GM23338 (cell line): ENCODE data around the gene UTP18. TPM values are rescaled to one million over a fixed set of nuclear protein-coding genes. Genes with fewer than 3 reads are reported as not detected.

ENCODE experiments used
- ATAC-seq: fragments of 200-7000 bp; cut with Tn5 transposase; 3 replicates; pipeline ENCODE4 v1.9.1; 2020
- DNase-seq: peaks from one replicate; pipeline ENCODE4 v3.0.0-alpha.2; 2015; ENCODE audit warnings: low spot score
- H2AFZ ChIP-seq: fragments of 200-600 bp; sonication (generic); 2 replicates; pipeline ENCODE4 v1.8.0; 2016; ENCODE audit warnings: antibody characterized with exemption, mild to moderate bottlenecking, moderate library complexity
- H3F3A ChIP-seq: fragments of 200-600 bp; sonication (generic); replicated peaks from 2 replicates; pipeline ENCODE4 v1.8.0; 2017; ENCODE audit warnings: antibody characterized with exemption, mixed run types, low read depth
- H3K27ac ChIP-seq: fragments of 200-600 bp; sonication (generic); 2 replicates; pipeline ENCODE4 v1.6.1; 2016; ENCODE audit warnings: low read depth
- H3K27me3 ChIP-seq: fragments of 200-600 bp; sonication (generic); 2 replicates; pipeline ENCODE4 v1.8.0; 2016; ENCODE audit warnings: mild to moderate bottlenecking, mixed run types, moderate library complexity; ENCODE audit not compliant: insufficient read depth
- H3K36me3 ChIP-seq: fragments of 200-600 bp; sonication (generic); 2 replicates; pipeline ENCODE4 v1.8.0; 2016; ENCODE audit warnings: mild to moderate bottlenecking; ENCODE audit not compliant: insufficient read depth
- H3K4me1 ChIP-seq: fragments of 200-600 bp; sonication (generic); 2 replicates; pipeline ENCODE4 v1.8.0; 2016; ENCODE audit warnings: mild to moderate bottlenecking, moderate library complexity; ENCODE audit not compliant: insufficient read depth
- H3K4me2 ChIP-seq: fragments of 200-600 bp; sonication (generic); 2 replicates; pipeline ENCODE4 v1.7.1; 2017; ENCODE audit warnings: mixed run types
- H3K4me3 ChIP-seq: fragments of 200-600 bp; sonication (generic); 2 replicates; pipeline ENCODE4 v1.6.1; 2016; ENCODE audit warnings: mixed run types
- H3K79me2 ChIP-seq: fragments of 200-600 bp; sonication (generic); replicated peaks from 2 replicates; pipeline ENCODE4 v1.8.0; 2017; ENCODE audit warnings: mild to moderate bottlenecking; ENCODE audit not compliant: insufficient read depth
- H3K9me2 ChIP-seq: fragments of 200-600 bp; sonication (generic); 2 replicates; pipeline ENCODE4 v1.8.0; 2017; ENCODE audit not compliant: insufficient read depth
- H4K20me1 ChIP-seq: fragments of 200-600 bp; sonication (generic); replicated peaks from 2 replicates; pipeline ENCODE4 v1.8.0; 2017; ENCODE audit warnings: mild to moderate bottlenecking; ENCODE audit not compliant: insufficient read depth
- H3K27ac Mint-ChIP-seq: 2 replicates; pipeline ENCODE4 v1.8.0; 2020; ENCODE audit warnings: inconsistent platforms, mild to moderate bottlenecking, moderate library complexity, mixed read lengths
- H3K27me3 Mint-ChIP-seq: 3 replicates; pipeline ENCODE4 v1.8.0; 2022; ENCODE audit warnings: low read depth, mild to moderate bottlenecking, moderate library complexity, mixed read lengths, inconsistent platforms; ENCODE audit not compliant: insufficient read depth, poor library complexity
- H3K36me3 Mint-ChIP-seq: 3 replicates; pipeline ENCODE4 v1.8.0; 2021; ENCODE audit warnings: low read depth, mild to moderate bottlenecking, inconsistent platforms, moderate library complexity, mixed read lengths
- H3K4me1 Mint-ChIP-seq: 3 replicates; pipeline ENCODE4 v1.8.0; 2020; ENCODE audit warnings: mild to moderate bottlenecking, inconsistent platforms, mixed read lengths
- H3K4me3 Mint-ChIP-seq: 3 replicates; pipeline ENCODE4 v1.8.0; 2021; ENCODE audit warnings: moderate library complexity, mild to moderate bottlenecking, inconsistent platforms, mixed read lengths
- H3K9me3 Mint-ChIP-seq: 3 replicates; pipeline ENCODE4 v1.8.0; 2020; ENCODE audit warnings: moderate library complexity, mild to moderate bottlenecking, inconsistent platforms, mixed read lengths
- CREB1 ChIP-seq: fragments of 250-450 bp; sonication (Bioruptor Pico); IDR thresholded peaks from 2 replicates; pipeline ENCODE4 v1.5.0; 2020; ENCODE audit warnings: low read depth, mild to moderate bottlenecking, moderate library complexity
- CTCF ChIP-seq, 2 experiments: fragments of 200-600 bp in 1 of 2; sonication (generic) in 1 of 2; conservative IDR thresholded peaks; 2 replicates each; pipeline versions ENCODE4 v1.5.1 to v1.6.1; 2016 to 2017; ENCODE audit warnings: antibody characterized with exemption in 2 of 2, low read depth in 2 of 2, mild to moderate bottlenecking in 2 of 2, moderate library complexity in 1 of 2
- EZH2 ChIP-seq: fragments of 200-600 bp; sonication (generic); IDR thresholded peaks from one replicate; pipeline ENCODE4 v1.8.0; 2017; ENCODE audit warnings: antibody characterized with exemption, mild to moderate bottlenecking, low read depth; ENCODE audit not compliant: unreplicated experiment
- EZH2phosphoT487 ChIP-seq: fragments of 200-600 bp; sonication (generic); IDR thresholded peaks from one replicate; pipeline ENCODE4 v1.8.1; 2018; ENCODE audit warnings: antibody characterized with exemption; ENCODE audit not compliant: unreplicated experiment
- JUNB ChIP-seq: IDR thresholded peaks from one replicate; pipeline ENCODE4 v1.6.1; 2016; ENCODE audit warnings: antibody characterized with exemption; ENCODE audit not compliant: unreplicated experiment
- NANOG ChIP-seq: IDR thresholded peaks from 2 replicates; pipeline ENCODE4 v1.6.1; 2016; ENCODE audit warnings: antibody characterized with exemption, borderline replicate concordance
- POLR2AphosphoS5 ChIP-seq: IDR thresholded peaks from 2 replicates; pipeline ENCODE4 v1.6.1; 2016; ENCODE audit warnings: antibody characterized with exemption, low read depth
- STAT1 ChIP-seq: IDR thresholded peaks from one replicate; pipeline ENCODE4 v1.6.1; 2016; ENCODE audit warnings: antibody characterized with exemption; ENCODE audit not compliant: unreplicated experiment
- ZNF114 ChIP-seq: fragments of 250-450 bp; sonication (Bioruptor Pico); IDR thresholded peaks from 2 replicates; pipeline ENCODE4 v1.5.0; 2020; ENCODE audit warnings: mild to moderate bottlenecking, moderate library complexity
- ZNF331 ChIP-seq: fragments of 250-450 bp; sonication (Bioruptor Pico); IDR thresholded peaks from 2 replicates; pipeline ENCODE4 v1.5.0; 2020; ENCODE audit warnings: low read depth, mild to moderate bottlenecking, moderate library complexity
- polyA plus RNA-seq: library from polyadenylated mRNA; unstranded; fragments of >200 nt; fragmentation: Nextera tagmentation; extraction: Ambion mirVana; gene quantifications from 2 replicates; pipeline ENCODE4 v1.2.1, GENCODE V29; 2016
- total RNA-seq: library from RNA; depleted of rRNA; stranded (reverse); fragments of >200 nt; shearing (Covaris generic); gene quantifications from 2 replicates; pipeline ENCODE4 v1.2.3, GENCODE V29; 2014
- TF ChIP-seq, protein P1 (sequence below): IDR thresholded peaks from 2 replicates; pipeline ENCODE4 v1.6.1; 2016; ENCODE audit warnings: antibody characterized with exemption
- TF ChIP-seq, protein P2 (sequence below): IDR thresholded peaks from one replicate; pipeline ENCODE4 v1.6.1; 2018; ENCODE audit warnings: antibody characterized with exemption; ENCODE audit not compliant: unreplicated experiment
- TF ChIP-seq, protein P3 (sequence below): fragments of 250-450 bp; sonication (Bioruptor Pico); IDR thresholded peaks from 2 replicates; pipeline ENCODE4 v1.5.0; 2020; ENCODE audit warnings: mild to moderate bottlenecking, moderate library complexity

Gene UTP18
- total and polyA plus RNA-seq, 2 experiments from 2014 or later = 79.4 to 87.9 TPM

GRCh38 chr17:51230306-51230705, 30.0 kb upstream of the UTP18 start:
- no peak for TF ChIP-seq POLR2AphosphoS5
- no peak for TF ChIP-seq CTCF (conservative IDR thresholded peaks at IDR 0.05; ENCODE audit: low read depth in 2 of 2)
- no peak for TF ChIP-seq ZNF114 (CRISPR knock-in tag)
- no peak for TF ChIP-seq ZNF331 (CRISPR knock-in tag)
- TF ChIP-seq, protein P1, sequence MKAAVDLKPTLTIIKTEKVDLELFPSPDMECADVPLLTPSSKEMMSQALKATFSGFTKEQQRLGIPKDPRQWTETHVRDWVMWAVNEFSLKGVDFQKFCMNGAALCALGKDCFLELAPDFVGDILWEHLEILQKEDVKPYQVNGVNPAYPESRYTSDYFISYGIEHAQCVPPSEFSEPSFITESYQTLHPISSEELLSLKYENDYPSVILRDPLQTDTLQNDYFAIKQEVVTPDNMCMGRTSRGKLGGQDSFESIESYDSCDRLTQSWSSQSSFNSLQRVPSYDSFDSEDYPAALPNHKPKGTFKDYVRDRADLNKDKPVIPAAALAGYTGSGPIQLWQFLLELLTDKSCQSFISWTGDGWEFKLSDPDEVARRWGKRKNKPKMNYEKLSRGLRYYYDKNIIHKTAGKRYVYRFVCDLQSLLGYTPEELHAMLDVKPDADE = no peak
- TF ChIP-seq CREB1 (CRISPR knock-in tag) = no peak
- no peak for TF ChIP-seq EZH2phosphoT487
- no peak for TF ChIP-seq STAT1
- TF ChIP-seq, protein P2, sequence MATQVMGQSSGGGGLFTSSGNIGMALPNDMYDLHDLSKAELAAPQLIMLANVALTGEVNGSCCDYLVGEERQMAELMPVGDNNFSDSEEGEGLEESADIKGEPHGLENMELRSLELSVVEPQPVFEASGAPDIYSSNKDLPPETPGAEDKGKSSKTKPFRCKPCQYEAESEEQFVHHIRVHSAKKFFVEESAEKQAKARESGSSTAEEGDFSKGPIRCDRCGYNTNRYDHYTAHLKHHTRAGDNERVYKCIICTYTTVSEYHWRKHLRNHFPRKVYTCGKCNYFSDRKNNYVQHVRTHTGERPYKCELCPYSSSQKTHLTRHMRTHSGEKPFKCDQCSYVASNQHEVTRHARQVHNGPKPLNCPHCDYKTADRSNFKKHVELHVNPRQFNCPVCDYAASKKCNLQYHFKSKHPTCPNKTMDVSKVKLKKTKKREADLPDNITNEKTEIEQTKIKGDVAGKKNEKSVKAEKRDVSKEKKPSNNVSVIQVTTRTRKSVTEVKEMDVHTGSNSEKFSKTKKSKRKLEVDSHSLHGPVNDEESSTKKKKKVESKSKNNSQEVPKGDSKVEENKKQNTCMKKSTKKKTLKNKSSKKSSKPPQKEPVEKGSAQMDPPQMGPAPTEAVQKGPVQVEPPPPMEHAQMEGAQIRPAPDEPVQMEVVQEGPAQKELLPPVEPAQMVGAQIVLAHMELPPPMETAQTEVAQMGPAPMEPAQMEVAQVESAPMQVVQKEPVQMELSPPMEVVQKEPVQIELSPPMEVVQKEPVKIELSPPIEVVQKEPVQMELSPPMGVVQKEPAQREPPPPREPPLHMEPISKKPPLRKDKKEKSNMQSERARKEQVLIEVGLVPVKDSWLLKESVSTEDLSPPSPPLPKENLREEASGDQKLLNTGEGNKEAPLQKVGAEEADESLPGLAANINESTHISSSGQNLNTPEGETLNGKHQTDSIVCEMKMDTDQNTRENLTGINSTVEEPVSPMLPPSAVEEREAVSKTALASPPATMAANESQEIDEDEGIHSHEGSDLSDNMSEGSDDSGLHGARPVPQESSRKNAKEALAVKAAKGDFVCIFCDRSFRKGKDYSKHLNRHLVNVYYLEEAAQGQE = no peak
- no peak for TF ChIP-seq EZH2
- TF ChIP-seq, protein P3, sequence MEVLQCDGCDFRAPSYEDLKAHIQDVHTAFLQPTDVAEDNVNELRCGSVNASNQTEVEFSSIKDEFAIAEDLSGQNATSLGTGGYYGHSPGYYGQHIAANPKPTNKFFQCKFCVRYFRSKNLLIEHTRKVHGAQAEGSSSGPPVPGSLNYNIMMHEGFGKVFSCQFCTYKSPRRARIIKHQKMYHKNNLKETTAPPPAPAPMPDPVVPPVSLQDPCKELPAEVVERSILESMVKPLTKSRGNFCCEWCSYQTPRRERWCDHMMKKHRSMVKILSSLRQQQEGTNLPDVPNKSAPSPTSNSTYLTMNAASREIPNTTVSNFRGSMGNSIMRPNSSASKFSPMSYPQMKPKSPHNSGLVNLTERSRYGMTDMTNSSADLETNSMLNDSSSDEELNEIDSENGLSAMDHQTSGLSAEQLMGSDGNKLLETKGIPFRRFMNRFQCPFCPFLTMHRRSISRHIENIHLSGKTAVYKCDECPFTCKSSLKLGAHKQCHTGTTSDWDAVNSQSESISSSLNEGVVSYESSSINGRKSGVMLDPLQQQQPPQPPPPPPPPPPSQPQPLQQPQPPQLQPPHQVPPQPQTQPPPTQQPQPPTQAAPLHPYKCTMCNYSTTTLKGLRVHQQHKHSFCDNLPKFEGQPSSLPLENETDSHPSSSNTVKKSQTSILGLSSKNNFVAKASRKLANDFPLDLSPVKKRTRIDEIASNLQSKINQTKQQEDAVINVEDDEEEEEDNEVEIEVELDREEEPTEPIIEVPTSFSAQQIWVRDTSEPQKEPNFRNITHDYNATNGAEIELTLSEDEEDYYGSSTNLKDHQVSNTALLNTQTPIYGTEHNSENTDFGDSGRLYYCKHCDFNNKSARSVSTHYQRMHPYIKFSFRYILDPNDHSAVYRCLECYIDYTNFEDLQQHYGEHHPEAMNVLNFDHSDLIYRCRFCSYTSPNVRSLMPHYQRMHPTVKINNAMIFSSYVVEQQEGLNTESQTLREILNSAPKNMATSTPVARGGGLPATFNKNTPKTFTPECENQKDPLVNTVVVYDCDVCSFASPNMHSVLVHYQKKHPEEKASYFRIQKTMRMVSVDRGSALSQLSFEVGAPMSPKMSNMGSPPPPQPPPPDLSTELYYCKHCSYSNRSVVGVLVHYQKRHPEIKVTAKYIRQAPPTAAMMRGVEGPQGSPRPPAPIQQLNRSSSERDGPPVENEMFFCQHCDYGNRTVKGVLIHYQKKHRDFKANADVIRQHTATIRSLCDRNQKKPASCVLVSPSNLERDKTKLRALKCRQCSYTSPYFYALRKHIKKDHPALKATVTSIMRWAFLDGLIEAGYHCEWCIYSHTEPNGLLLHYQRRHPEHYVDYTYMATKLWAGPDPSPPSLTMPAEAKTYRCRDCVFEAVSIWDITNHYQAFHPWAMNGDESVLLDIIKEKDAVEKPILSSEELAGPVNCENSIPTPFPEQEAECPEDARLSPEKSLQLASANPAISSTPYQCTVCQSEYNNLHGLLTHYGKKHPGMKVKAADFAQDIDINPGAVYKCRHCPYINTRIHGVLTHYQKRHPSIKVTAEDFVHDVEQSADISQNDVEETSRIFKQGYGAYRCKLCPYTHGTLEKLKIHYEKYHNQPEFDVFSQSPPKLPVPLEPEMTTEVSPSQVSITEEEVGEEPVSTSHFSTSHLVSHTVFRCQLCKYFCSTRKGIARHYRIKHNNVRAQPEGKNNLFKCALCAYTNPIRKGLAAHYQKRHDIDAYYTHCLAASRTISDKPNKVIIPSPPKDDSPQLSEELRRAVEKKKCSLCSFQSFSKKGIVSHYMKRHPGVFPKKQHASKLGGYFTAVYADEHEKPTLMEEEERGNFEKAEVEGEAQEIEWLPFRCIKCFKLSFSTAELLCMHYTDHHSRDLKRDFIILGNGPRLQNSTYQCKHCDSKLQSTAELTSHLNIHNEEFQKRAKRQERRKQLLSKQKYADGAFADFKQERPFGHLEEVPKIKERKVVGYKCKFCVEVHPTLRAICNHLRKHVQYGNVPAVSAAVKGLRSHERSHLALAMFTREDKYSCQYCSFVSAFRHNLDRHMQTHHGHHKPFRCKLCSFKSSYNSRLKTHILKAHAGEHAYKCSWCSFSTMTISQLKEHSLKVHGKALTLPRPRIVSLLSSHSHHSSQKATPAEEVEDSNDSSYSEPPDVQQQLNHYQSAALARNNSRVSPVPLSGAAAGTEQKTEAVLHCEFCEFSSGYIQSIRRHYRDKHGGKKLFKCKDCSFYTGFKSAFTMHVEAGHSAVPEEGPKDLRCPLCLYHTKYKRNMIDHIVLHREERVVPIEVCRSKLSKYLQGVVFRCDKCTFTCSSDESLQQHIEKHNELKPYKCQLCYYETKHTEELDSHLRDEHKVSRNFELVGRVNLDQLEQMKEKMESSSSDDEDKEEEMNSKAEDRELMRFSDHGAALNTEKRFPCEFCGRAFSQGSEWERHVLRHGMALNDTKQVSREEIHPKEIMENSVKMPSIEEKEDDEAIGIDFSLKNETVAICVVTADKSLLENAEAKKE (CRISPR knock-in tag) = no peak
- no peak for TF ChIP-seq JUNB
- no peak for TF ChIP-seq NANOG
- peaks cover 2% of the 10 kb centered on the region; the same call in 1 of the 3 replicates for H3K4me1 Mint-ChIP-seq
- H3K27me3 Mint-ChIP-seq = peaks cover 4% of the 10 kb centered on the region
- Histone ChIP-seq H3K9me2 (no peaks in the 10 kb centered on the region), H2AFZ (no peak overlapping the region), H3K27me3 (no peaks in the 10 kb centered on the region), H3K79me2 (peaks cover 95% of the 10 kb centered on the region), H3K27ac (no peak overlapping the region), H3K4me1 (no peaks in the 10 kb centered on the region; the same call in 1 of the 2 replicates), H4K20me1 (peaks cover 23% of the 10 kb centered on the region), H3K36me3 (no peaks in the 10 kb centered on the region), H3K4me3 (no peak overlapping the region), H3F3A (no peaks in the 10 kb centered on the region), H3K4me2 (no peak overlapping the region)
- no peak overlapping the region for H3K4me3 Mint-ChIP-seq
- H3K9me3 Mint-ChIP-seq = no peaks in the 10 kb centered on the region
- no peak for DNase-seq
- no peaks in the 10 kb centered on the region; the same call in 2 of the 3 replicates for H3K36me3 Mint-ChIP-seq
- peak overlapping the region; percentile 1; the same call in 1 of the 2 replicates for H3K27ac Mint-ChIP-seq
- ATAC-seq = no peak
